Peyer's patch (tissue), 4 donors: ENCODE results near the gene ERVK3-1. TPM values are rescaled to one million over a fixed set of nuclear protein-coding genes. Genes with fewer than 3 reads are reported as not detected.

Experiments used
- DNase-seq, 3 donors: peaks; one replicate each; pipeline ENCODE4 v3.0.0-alpha.2; 2017 to 2019
- H3K27ac ChIP-seq, 4 donors: fragments of 200-600 bp; sonication (generic); one replicate each; pipeline ENCODE4 v1.5.1; 2016 to 2019
- H3K27me3 ChIP-seq, 2 donors: fragments of 200-600 bp; sonication (generic); one replicate each; pipeline ENCODE4 v1.5.1; 2019
- H3K36me3 ChIP-seq, 3 donors: fragments of 200-600 bp; sonication (generic); one replicate each; pipeline ENCODE4 v1.5.1; 2016 to 2019
- H3K4me1 ChIP-seq, 4 donors: fragments of 200-600 bp; sonication (generic); one replicate each; pipeline ENCODE4 v1.5.1; 2016 to 2019
- H3K4me3 ChIP-seq, 4 donors: fragments of 200-600 bp; sonication (generic); 1 replicate in 3 of 4; 2 replicates in 1 of 4; pipeline ENCODE4 v1.5.1; 2016 to 2019; ENCODE audit warnings: mild to moderate bottlenecking in 1 of 4
- H3K9me3 ChIP-seq, 4 donors: fragments of 200-600 bp; sonication (generic); one replicate each; pipeline ENCODE4 v1.5.1; 2016 to 2019; ENCODE audit warnings: mild to moderate bottlenecking in 1 of 4
- POLR2A ChIP-seq, 2 donors: fragments of 450-650 bp; IDR thresholded peaks; one replicate each; pipeline ENCODE4 v1.5.1; 2017; ENCODE audit warnings: antibody characterized with exemption in 2 of 2, mild to moderate bottlenecking in 2 of 2, moderate library complexity in 2 of 2
- total RNA-seq, 4 donors: library from RNA; depleted of rRNA; stranded (reverse); fragments of >200 nt; gene quantifications; one replicate each; pipeline ENCODE4 v1.1.0, GENCODE V29; 2016
- TF ChIP-seq, protein P1 (sequence below), 6 experiments: fragments of 450-650 bp in 4 of 6; fragments of 200-600 bp in 2 of 6; sonication (generic) in 1 of 6; IDR thresholded peaks; one replicate each; pipeline ENCODE4 v1.5.1; 2017 to 2019; ENCODE audit warnings: antibody characterized with exemption in 6 of 6, mild to moderate bottlenecking in 3 of 6, moderate library complexity in 1 of 6

ERVK3-1 gene
- total RNA-seq, 4 donors from 2014 or later = 41.3 to 54.2 (median 47.2) TPM

DNA sequence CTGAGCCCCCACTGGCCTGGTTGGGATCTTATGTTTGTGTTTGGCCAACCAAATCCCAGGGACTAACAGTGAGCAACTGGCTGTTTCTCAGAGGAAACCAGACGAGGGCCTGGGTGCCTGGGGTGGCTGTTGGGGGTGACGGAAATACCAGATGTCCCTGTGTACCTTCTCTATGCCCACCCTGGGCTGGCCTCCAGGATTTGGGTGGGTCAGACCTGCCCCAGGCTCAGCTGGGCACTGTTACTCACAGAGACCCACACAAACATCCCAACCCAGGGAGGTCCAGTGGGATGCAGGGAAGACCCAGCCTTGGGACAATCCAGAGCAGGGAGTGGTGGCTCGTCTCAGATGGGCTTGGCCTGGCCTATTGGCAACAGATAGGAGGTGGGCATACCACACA is 30.5 kb downstream of the ERVK3-1 start:
- H3K4me3 ChIP-seq = no peak overlapping the region
- H3K4me1 ChIP-seq = no peaks in the 10 kb centered on the region
- H3K27me3 ChIP-seq = no peaks in the 10 kb centered on the region
- no peak for DNase-seq
- TF ChIP-seq, protein P1, sequence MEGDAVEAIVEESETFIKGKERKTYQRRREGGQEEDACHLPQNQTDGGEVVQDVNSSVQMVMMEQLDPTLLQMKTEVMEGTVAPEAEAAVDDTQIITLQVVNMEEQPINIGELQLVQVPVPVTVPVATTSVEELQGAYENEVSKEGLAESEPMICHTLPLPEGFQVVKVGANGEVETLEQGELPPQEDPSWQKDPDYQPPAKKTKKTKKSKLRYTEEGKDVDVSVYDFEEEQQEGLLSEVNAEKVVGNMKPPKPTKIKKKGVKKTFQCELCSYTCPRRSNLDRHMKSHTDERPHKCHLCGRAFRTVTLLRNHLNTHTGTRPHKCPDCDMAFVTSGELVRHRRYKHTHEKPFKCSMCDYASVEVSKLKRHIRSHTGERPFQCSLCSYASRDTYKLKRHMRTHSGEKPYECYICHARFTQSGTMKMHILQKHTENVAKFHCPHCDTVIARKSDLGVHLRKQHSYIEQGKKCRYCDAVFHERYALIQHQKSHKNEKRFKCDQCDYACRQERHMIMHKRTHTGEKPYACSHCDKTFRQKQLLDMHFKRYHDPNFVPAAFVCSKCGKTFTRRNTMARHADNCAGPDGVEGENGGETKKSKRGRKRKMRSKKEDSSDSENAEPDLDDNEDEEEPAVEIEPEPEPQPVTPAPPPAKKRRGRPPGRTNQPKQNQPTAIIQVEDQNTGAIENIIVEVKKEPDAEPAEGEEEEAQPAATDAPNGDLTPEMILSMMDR (IDR thresholded peaks at IDR 0.05) = no peak
- no peaks in the 10 kb centered on the region for H3K9me3 ChIP-seq
- H3K27ac ChIP-seq = no peak overlapping the region
- peaks cover 0 to 41% (median 0%) of the 10 kb centered on the region in 3 donors for H3K36me3 ChIP-seq

DNA sequence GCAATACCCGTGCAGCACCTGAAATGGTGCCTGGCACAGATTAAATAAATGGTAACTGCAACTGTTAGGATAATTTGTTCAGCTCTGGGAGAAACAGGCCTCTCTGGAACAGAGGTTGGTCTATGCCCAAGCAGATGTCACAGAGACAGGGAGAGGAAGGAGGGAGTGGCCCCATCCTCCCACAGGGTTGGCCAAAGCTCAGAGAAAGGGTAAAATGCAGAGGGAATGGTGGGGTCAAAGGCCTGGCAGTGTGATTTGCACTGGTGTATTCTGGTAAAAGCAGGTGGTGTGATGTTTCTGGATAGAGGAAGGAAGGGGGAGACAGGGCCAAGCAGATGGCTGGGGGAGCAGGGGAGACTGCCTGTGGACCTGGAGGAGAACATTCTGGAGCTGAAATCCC is 31.0 kb downstream of the ERVK3-1 start:
- no peaks in the 10 kb centered on the region for H3K9me3 ChIP-seq
- H3K36me3 ChIP-seq = peaks cover 0 to 41% (median 0%) of the 10 kb centered on the region in 3 donors
- no peak for DNase-seq
- H3K4me3 ChIP-seq = no peak overlapping the region
- no peaks in the 10 kb centered on the region for H3K4me1 ChIP-seq
- H3K27ac ChIP-seq = no peak overlapping the region
- no peaks in the 10 kb centered on the region for H3K27me3 ChIP-seq
- no peak for TF ChIP-seq POLR2A (IDR thresholded peaks at IDR 0.05)
- TF ChIP-seq, protein P1 (IDR thresholded peaks at IDR 0.05) = no peak

DNA sequence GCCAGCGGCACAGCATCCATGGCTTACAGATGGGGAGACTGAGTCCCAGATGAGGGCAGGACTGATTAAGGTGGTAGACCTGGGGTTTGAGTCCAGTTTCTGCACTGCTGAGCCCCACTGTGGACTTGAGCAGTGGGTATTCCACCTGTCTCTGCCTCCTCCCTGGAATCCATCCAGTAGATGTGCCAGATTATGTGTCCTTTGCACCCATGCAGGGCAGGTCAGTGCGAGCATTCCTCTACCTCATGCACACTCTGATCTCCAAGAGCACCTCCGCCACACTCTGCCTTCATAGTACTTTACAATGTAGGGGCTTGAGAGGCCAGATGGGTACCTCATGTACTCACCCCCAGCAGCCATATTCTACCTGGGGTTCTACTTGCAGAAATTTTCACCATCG is 31.6 kb downstream of the ERVK3-1 start:
- no peak for DNase-seq
- no peak overlapping the region for H3K4me3 ChIP-seq
- no peak overlapping the region for H3K27ac ChIP-seq
- H3K27me3 ChIP-seq = no peaks in the 10 kb centered on the region
- no peaks in the 10 kb centered on the region for H3K9me3 ChIP-seq
- TF ChIP-seq, protein P1 (IDR thresholded peaks at IDR 0.05) = no peak
- TF ChIP-seq POLR2A (IDR thresholded peaks at IDR 0.05) = no peak
- H3K36me3 ChIP-seq = peaks cover 0 to 41% (median 0%) of the 10 kb centered on the region in 3 donors
- no peaks in the 10 kb centered on the region for H3K4me1 ChIP-seq

DNA sequence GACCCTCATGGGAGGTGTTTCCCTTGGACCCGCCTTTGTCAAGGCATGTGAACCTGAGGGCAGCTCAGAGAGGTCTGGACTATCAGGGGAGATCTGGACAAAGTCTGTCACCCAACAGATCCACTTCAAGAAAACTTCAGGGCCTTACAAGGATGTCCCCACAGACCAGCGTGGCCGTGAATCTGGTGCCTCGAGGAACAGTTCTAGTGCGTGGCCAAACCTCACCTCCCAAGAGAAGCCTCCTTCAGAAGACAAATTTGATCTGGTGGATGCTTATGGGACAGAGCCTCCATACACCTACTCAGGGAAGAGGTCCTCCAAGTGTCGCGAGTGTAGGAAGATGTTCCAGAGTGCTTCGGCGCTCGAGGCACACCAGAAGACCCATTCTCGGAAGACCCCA is 33.2 kb downstream of the ERVK3-1 start:
- H3K36me3 ChIP-seq = peaks cover 0 to 41% (median 0%) of the 10 kb centered on the region in 3 donors

DNA sequence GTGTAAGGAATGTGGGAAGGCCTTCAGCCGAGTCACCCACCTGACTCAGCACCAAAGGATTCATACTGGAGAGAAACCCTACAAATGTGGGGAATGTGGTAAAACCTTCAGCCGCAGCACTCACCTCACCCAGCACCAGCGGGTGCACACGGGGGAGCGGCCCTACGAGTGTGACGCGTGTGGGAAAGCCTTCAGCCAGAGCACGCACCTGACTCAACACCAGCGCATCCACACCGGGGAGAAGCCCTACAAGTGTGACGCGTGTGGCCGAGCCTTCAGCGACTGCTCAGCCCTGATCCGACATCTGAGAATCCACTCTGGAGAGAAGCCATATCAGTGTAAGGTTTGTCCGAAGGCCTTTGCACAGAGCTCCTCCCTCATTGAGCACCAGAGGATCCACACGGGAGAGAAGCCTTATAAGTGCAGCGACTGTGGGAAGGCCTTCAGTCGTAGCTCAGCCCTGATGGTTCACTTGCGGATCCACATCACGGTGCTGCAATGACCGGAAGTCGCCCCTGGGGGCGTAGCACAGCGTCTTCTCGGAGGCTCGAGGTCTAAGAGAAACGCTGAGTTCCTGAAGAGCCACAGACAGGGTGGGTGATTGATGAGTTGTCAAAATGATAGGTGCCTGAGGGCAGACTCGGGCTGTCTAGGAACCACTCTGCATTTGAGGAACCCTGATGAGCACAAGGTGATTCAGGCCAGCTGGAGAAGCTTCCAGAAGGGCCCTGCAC is 33.8 kb downstream of the ERVK3-1 start:
- Histone ChIP-seq H3K27me3 (no peaks in the 10 kb centered on the region), H3K36me3 (peaks cover 0 to 41% (median 0%) of the 10 kb centered on the region in 3 donors), H3K27ac (no peak overlapping the region), H3K4me3 (no peak overlapping the region), H3K4me1 (no peaks in the 10 kb centered on the region), H3K9me3 (no peaks in the 10 kb centered on the region)
- DNase-seq = no peak
- no peak for TF ChIP-seq POLR2A (IDR thresholded peaks at IDR 0.05)
- TF ChIP-seq, protein P1 (IDR thresholded peaks at IDR 0.05) = no peak

More for the DNA sequence above, 33.2 kb downstream of the ERVK3-1 start:
- no peaks in the 10 kb centered on the region for H3K9me3 ChIP-seq
- TF ChIP-seq, protein P1 (IDR thresholded peaks at IDR 0.05) = no peak
- TF ChIP-seq POLR2A (IDR thresholded peaks at IDR 0.05) = no peak
- no peak for DNase-seq
- no peak overlapping the region for H3K4me3 ChIP-seq
- no peaks in the 10 kb centered on the region for H3K4me1 ChIP-seq
- no peak overlapping the region for H3K27ac ChIP-seq
- H3K27me3 ChIP-seq = no peaks in the 10 kb centered on the region
